SH-SY5Y (cell line): ENCODE results near the gene PGLYRP2.

Experiments
- GATA2 ChIP-seq: IDR thresholded peaks from 2 replicates; pipeline ENCODE4 v1.6.1; 2011; ENCODE audit warnings: mild to moderate bottlenecking, low read depth, low read length
- GATA3 ChIP-seq: IDR thresholded peaks from 2 replicates; pipeline ENCODE4 v1.6.1; 2011; ENCODE audit warnings: low read depth, mild to moderate bottlenecking, low read length, moderate library complexity

DNA sequence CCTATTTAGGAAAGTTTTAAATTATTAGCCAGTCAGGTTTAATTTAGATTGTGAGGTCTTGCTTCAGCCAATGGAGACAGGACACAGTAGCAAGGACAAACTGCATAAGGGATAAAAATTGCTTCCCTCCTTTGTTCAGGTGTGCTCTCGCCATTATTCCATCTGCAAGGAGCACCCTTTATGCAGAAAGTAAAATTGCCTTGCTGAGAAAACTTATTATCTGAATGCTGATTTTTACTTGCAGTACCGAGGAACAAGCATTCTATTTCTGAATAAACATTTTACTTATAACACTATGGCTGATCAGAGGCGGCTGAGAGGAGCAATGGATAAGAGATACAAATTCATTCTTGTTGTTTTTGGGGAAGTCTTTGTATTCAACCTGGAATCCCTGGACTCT, 37.1 kb upstream of the PGLYRP2 start:
- TF ChIP-seq GATA2 (no peak), GATA3 (no peak)
